Left forelimb (tissue), 1 donor: ENCODE data around the gene TCF20.

Experiments
- DNase-seq: peaks from one replicate; pipeline ENCODE4 v3.0.0-alpha.2; 2018; ENCODE audit warnings: low spot score

Gene TCF20

DNA sequence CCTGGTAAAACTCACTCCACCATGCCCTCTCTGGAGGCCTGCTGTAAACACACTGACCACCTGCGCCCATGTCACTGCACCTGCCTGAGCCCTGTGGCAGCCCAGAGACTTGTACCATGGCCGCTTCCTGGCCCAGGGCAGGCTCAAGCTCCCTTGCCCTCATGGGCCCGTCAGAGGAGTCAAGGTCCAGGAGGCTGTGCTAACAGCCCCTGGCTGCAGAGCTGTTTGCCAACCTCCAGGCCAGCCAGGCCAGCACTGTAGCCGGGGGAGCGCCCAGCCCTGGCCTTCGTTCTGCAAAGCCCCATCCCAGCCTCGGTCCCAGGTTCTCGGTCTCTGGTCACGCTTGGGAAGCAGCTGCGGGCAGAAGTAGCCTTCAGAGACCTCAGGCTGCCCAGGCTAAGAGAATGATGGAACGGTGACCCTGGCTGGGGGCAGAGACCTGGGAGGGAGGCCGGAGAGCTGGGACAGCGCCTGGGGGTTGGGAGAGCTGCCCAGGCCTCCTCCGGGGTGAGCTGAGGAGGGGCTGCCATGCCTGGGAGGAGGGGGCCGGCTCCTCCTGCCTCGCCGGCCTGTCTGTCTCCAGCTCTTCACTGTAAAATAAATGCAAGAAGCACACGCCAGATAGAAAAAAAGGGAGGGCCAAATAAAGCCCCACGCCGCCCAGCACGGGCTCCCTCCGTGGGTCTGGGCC, 11.9 kb upstream of the TCF20 start:
- DNase-seq: no peak

DNA sequence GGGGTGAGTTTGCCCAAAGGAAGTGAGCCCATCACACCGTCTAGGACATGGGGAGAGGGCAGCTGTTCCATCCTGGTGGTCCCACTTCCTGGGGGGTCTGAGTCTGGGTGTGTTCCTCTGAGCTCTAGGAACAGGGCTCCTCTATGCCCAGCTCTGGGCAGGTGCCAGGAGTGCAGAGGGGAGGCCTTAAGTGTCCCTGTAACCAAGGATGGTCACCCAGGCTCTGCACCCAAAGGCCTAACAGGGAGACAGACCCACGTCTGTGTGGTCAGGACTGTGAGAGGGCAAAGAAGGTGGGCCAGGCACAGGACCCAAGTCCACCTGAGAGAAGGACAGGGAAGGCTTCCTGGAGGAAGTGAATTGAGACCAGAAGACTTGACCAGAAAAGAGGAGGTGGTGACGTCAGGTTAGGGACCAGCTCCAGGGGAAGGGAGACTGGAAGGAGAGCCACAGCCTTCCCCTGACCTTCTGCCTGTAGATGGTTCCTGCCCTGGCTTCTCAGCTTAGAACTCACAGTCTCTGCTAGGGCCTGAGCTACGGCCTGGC, 11.3 kb upstream of the TCF20 start:
- no peak for DNase-seq

DNA sequence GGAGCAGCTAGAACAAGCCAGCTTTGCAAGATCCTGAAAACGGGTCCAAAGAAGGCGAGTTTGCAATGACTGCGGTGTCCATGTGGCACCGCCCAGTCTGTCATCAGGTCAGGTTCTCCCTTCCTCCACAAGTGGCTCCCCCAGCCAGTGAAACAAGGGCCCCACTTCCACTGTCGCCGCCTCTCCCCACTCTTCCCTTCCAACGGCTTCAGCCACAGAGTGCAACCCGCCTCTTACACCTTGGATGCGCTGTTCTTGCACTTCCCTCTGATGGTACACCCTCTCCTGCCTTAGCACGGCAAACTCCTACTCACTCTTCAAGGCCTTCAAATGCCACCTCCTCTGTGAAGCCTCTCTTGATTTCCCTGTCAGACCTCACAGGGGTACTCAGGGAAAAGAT, 10.8 kb upstream of the TCF20 start:
- no peak for DNase-seq

- no peak for DNase-seq
Observed at GRCh38 chr22:42280836-42281235, 10.4 kb upstream of the TCF20 start.

DNA sequence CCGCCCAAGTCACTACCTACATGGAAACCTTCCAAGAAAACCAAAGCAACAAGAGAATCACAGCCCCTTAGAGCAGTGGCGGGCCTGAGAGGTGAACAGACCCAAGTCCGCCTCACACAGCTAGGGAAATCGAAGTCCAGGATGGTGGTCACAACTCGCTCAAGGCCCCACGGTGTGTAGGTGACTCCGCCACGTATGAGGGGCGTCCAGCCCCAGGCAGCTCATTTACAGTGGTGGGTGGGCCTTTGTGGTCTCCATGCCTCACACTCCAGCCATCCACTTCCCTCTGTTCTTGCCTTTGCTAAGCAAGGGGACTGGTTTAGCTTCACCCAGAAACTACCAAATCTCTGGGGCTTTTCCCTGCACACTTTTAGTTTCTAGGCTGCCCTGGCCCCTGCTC, 9.7 kb upstream of the TCF20 start:
- DNase-seq: no peak

- DNase-seq: no peak
Observed at GRCh38 chr22:42279425-42280020, 9.1 kb upstream of the TCF20 start.

- DNase-seq: no peak
Observed at GRCh38 chr22:42277988-42278776, 7.7 kb upstream of the TCF20 start.

GRCh38 chr22:42277232-42277753, 6.8 kb upstream of the TCF20 start:
- no peak for DNase-seq

GRCh38 chr22:42275970-42276369, 5.5 kb upstream of the TCF20 start:
- no peak for DNase-seq

GRCh38 chr22:42275176-42275575, 4.7 kb upstream of the TCF20 start:
- no peak for DNase-seq

GRCh38 chr22:42273855-42274451, 3.5 kb upstream of the TCF20 start:
- no peak for DNase-seq

GRCh38 chr22:42272431-42272999, 2.1 kb upstream of the TCF20 start:
- no peak for DNase-seq

GRCh38 chr22:42271906-42272305, 1.5 kb upstream of the TCF20 start:
- DNase-seq: no peak

DNA sequence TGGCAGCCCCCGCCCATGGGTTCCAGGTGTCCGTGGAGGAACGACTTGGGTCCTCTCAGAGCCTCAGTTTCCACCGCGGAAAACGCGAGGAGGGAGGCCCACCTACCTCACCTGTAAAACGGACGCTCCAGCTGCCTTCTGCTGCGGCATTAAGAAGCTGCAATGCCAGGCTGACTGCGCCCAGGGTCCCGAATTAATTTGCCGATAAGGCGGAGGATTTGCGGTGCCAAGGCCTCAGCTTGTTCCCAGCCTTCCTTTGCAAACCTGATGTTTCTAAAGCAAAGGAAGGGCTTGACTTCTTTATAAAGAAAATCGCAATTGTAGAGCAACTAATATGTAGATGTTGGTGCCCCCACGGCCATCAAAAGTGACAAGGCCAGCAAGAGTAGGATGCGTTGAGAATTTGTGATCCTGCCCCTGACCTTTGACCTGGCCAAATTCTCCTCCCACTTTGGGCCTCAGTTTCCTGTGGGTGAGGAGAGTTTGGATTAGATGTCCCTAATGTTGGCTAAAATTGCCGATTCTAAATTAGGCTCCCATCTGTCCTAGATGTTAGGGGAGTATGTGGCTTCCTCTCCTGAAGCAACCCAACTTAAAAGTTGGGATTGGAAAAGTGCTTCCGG, 849 bp upstream of the TCF20 start:
- DNase-seq: no peak

- DNase-seq: no peak
Observed at GRCh38 chr22:42270176-42270509, 310 bp downstream of the TCF20 start.

GRCh38 chr22:42269432-42270175, 849 bp downstream of the TCF20 start:
- DNase-seq: no peak

GRCh38 chr22:42268852-42269410, 1.5 kb downstream of the TCF20 start:
- DNase-seq: no peak

DNA sequence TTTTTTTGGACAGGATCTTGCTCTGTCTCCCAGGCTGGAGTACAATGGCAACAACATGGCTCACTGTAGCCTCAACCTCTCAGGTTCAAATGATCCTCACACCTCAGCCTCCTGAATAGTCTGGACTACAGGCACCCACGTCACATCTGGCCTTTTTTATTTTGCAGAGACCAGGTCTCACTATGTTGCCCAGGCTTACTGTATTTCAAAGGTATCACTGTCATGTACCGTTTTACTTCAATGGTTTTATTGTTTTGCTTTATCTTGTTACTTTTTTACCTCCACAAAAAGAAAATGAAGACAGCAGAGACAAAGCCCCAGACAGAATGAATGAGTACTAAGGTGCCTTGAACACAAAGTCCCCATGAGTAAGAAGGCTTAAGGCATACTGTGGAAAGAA, 5.1 kb downstream of the TCF20 start:
- DNase-seq: no peak

- DNase-seq: no peak
Observed at GRCh38 chr22:42263944-42264343, 6.5 kb downstream of the TCF20 start.

GRCh38 chr22:42262964-42263363, 7.5 kb downstream of the TCF20 start:
- no peak for DNase-seq

DNA sequence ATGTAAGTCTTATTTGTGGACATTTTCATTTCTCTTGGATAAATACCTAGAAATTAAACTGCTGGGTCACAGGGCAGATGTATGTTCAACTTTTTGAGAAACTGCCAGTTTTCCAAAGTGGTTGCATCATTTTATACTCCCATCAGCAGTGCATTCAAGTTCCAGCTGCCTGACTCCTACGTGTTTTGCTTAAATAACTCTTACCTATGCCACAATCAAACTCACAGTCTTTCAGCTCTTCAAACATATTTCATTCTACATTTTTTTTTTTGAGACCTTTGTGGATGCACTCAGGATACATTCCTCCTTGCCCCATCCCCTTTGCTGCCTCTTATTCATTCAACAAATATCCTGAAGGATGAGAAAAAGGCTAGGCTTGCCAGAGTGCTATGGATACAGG, 9.2 kb downstream of the TCF20 start:
- DNase-seq: no peak
